Spleen (tissue), 11 donors: ENCODE measurements around the gene SDK2. TPM values are rescaled to one million over a fixed set of nuclear protein-coding genes. Genes with fewer than 3 reads are reported as not detected.

Experiments
- DNase-seq: peaks from one replicate; pipeline ENCODE4 v3.0.0-alpha.2; 2020
- H3K27ac ChIP-seq, 8 donors: fragments of 200-600 bp; sonication (generic) in 7 of 8; 1 replicate in 4 of 8; 2 replicates in 4 of 8; pipeline versions ENCODE4 v1.5.0 to v1.8.0; 2016 to 2021; ENCODE audit warnings: inconsistent platforms in 4 of 8, mild to moderate bottlenecking in 4 of 8, moderate library complexity in 1 of 8
- H3K27me3 ChIP-seq, 7 donors: fragments of 200-600 bp; sonication (generic) in 6 of 7; replicated peaks in 1 of 7; 1 replicate in 4 of 7; 2 replicates in 3 of 7; pipeline versions ENCODE4 v1.5.0 to v1.8.0; 2016 to 2021; ENCODE audit warnings: inconsistent platforms in 3 of 7, mild to moderate bottlenecking in 1 of 7
- H3K36me3 ChIP-seq, 6 donors: fragments of 200-600 bp; sonication (generic) in 5 of 6; 1 replicate in 4 of 6; 2 replicates in 2 of 6; pipeline versions ENCODE4 v1.5.0 to v1.8.0; 2016 to 2021; ENCODE audit warnings: inconsistent platforms in 2 of 6
- H3K4me1 ChIP-seq, 6 donors: fragments of 200-600 bp; sonication (generic) in 5 of 6; 1 replicate in 3 of 6; 2 replicates in 3 of 6; pipeline versions ENCODE4 v1.5.0 to v1.8.0; 2016 to 2021; ENCODE audit warnings: inconsistent platforms in 3 of 6
- H3K4me3 ChIP-seq, 8 donors: fragments of 200-600 bp; sonication (generic) in 7 of 8; 1 replicate in 4 of 8; 2 replicates in 4 of 8; pipeline versions ENCODE4 v1.5.0 to v1.8.0; 2016 to 2021; ENCODE audit warnings: inconsistent platforms in 4 of 8, mild to moderate bottlenecking in 4 of 8, moderate library complexity in 2 of 8
- H3K9me3 ChIP-seq, 8 donors: fragments of 200-600 bp; sonication (generic) in 7 of 8; 1 replicate in 4 of 8; 2 replicates in 4 of 8; pipeline versions ENCODE4 v1.5.0 to v1.8.0; 2016 to 2021; ENCODE audit warnings: inconsistent platforms in 4 of 8
- CTCF ChIP-seq, 11 experiments: fragments of 200-600 bp in 7 of 11; fragments of 450-650 bp in 4 of 11; sonication (generic) in 4 of 11; IDR thresholded peaks in 8 of 11; conservative IDR thresholded peaks in 3 of 11; 1 replicate in 7 of 11; 2 replicates in 4 of 11; pipeline versions ENCODE4 v1.4.0 to v1.8.0; 2016 to 2021; ENCODE audit warnings: antibody characterized with exemption in 11 of 11, inconsistent platforms in 4 of 11, mild to moderate bottlenecking in 1 of 11
- POLR2A ChIP-seq, 3 donors: fragments of 450-650 bp; IDR thresholded peaks; one replicate each; pipeline ENCODE4 v1.5.1; 2017; ENCODE audit warnings: antibody characterized with exemption in 3 of 3, mild to moderate bottlenecking in 1 of 3
- POLR2AphosphoS5 ChIP-seq, 3 donors: sonication (generic); formaldehyde crosslinking; IDR thresholded peaks; one replicate each; pipeline ENCODE4 v1.5.1; 2017; ENCODE audit warnings: antibody characterized with exemption in 3 of 3
- WGBS, 5 donors: extraction: QIAGEN DNeasy Blood & Tissue Kit in 3 of 5; methylation state at CpG; one replicate each; pipeline versions ENCODE4 v1.1.5 to v1.1.7; 2013 to 2018; 5-methylcytosine and 5-hydroxymethylcytosine counted together
- intact Hi-C: fragments of 100-400 bp; cut with DNase I; formaldehyde crosslinking; loops from one replicate; pipeline ENCODE4 v1.15.0; 2023; ENCODE audit warnings: low total_unique reads
- polyA plus RNA-seq, 3 donors: library from polyadenylated mRNA; stranded (reverse); fragments of 200-250 nt; gene quantifications; one replicate each; pipeline ENCODE4 v1.2.1, GENCODE V29; 2013
- total RNA-seq, 7 donors: library from RNA; depleted of rRNA in 3 of 7; stranded (reverse); fragments of >200 nt in 3 of 7; fragmentation: NEBNext Ultra II Directional in 4 of 7; extraction: Animal tissue kit (Norgen Biotek cat#: 25700) in 4 of 7; gene quantifications; one replicate each; pipeline versions ENCODE4 v1.1.0 to v1.2.1, GENCODE V29; 2016 to 2021
- donor health status: healthy with polysubstance abuse.
- donor health status: DM: no; HTN: no; CAD: no; lungs with moderate emphysema.
- donor health status: DM: no; HTN: no; CAD: no.
- donor health status: Bipolar disorder and iron deficiency.
- donor health status: healthy.
- donor health status: DM: no; HTN: no; CAD: no.
- donor health status: DM: yes; HTN: yes; CAD: no.

The SDK2 gene
- total and polyA plus RNA-seq, 10 donors: 0.86 to 16.5 (median 9.7) TPM

- Histone ChIP-seq H3K36me3 (peaks cover 0 to 3% (median 0%) of the 10 kb centered on the region in 6 donors), H3K9me3 (no peaks in the 10 kb centered on the region), H3K4me3 (no peak overlapping the region), H3K4me1 (peaks cover 0 to 12% (median 5%) of the 10 kb centered on the region in 6 donors), H3K27me3 (no peaks in the 10 kb centered on the region), H3K27ac (no peak overlapping the region)
- 88 to 97% (median 96%) methylated on average over 9 to 23 of the region's 23 CpGs for WGBS, 5 donors
- DNase-seq: no peak
- TF ChIP-seq POLR2AphosphoS5 (IDR thresholded peaks at IDR 0.05) (no peak), CTCF (IDR thresholded peaks at IDR 0.05 in 8 of 11, conservative IDR thresholded peaks at IDR 0.05 in 3 of 11) (no peak), POLR2A (IDR thresholded peaks at IDR 0.05) (no peak)
- intact Hi-C loops: no loop called here
Observed at GRCh38 chr17:73435412-73435811, 208.8 kb downstream of the SDK2 start.

- Histone ChIP-seq H3K36me3 (peaks cover 0 to 3% (median 0%) of the 10 kb centered on the region in 6 donors), H3K9me3 (no peaks in the 10 kb centered on the region), H3K4me3 (no peak overlapping the region), H3K27me3 (no peaks in the 10 kb centered on the region), H3K4me1 (peaks cover 3 to 24% (median 14%) of the 10 kb centered on the region in 6 donors), H3K27ac (no peak overlapping the region)
- TF ChIP-seq POLR2AphosphoS5 (IDR thresholded peaks at IDR 0.05) (no peak), POLR2A (IDR thresholded peaks at IDR 0.05) (no peak), CTCF (IDR thresholded peaks at IDR 0.05 in 8 of 11, conservative IDR thresholded peaks at IDR 0.05 in 3 of 11) (no peak)
- 68 to 95% (median 90%) methylated on average over 8 of the region's 8 CpGs for WGBS, 5 donors
- intact Hi-C loops: no loop called here
- no peak for DNase-seq
Observed at GRCh38 chr17:73434154-73434553, 210.1 kb downstream of the SDK2 start.

- intact Hi-C loops: no loop called here
- Histone ChIP-seq H3K27ac (no peak overlapping the region), H3K4me1 (peaks cover 3 to 25% (median 14%) of the 10 kb centered on the region in 6 donors), H3K36me3 (peaks cover 0 to 3% (median 0%) of the 10 kb centered on the region in 6 donors), H3K4me3 (no peak overlapping the region), H3K9me3 (no peaks in the 10 kb centered on the region), H3K27me3 (no peaks in the 10 kb centered on the region)
- 92 to 98% (median 93%) methylated on average over 10 to 11 of the region's 11 CpGs for WGBS, 5 donors
- TF ChIP-seq POLR2A (IDR thresholded peaks at IDR 0.05): no peak
- TF ChIP-seq CTCF (IDR thresholded peaks at IDR 0.05 in 8 of 11, conservative IDR thresholded peaks at IDR 0.05 in 3 of 11): no peak
- TF ChIP-seq POLR2AphosphoS5 (IDR thresholded peaks at IDR 0.05): no peak
- DNase-seq: no peak
Observed at GRCh38 chr17:73433501-73433900, 210.7 kb downstream of the SDK2 start.

GRCh38 chr17:73432624-73433190 lies 211.5 kb downstream of the SDK2 start:
- DNase-seq: no peak
- Histone ChIP-seq H3K4me3 (no peak overlapping the region), H3K27me3 (no peaks in the 10 kb centered on the region), H3K9me3 (no peaks in the 10 kb centered on the region), H3K27ac (no peak overlapping the region), H3K36me3 (peaks cover 0 to 3% (median 0%) of the 10 kb centered on the region in 6 donors), H3K4me1 (peaks cover 3 to 25% (median 14%) of the 10 kb centered on the region in 6 donors)
- WGBS, 5 donors: 89 to 96% (median 91%) methylated on average over 9 of the region's 9 CpGs
- intact Hi-C loops: no loop called here
- no peak for TF ChIP-seq CTCF (IDR thresholded peaks at IDR 0.05 in 8 of 11, conservative IDR thresholded peaks at IDR 0.05 in 3 of 11)
- no peak for TF ChIP-seq POLR2A (IDR thresholded peaks at IDR 0.05)
- TF ChIP-seq POLR2AphosphoS5 (IDR thresholded peaks at IDR 0.05): no peak
